KMS-11 (cell line): ENCODE measurements around the gene NXN.
"Not testable (repeated sequence)": the region's sequence is repeated elsewhere in the genome, so short reads cannot be mapped to it uniquely, and the experiment has no call there.

ENCODE experiments used
- H2AFZ ChIP-seq: fragments of 200-600 bp; sonication (generic); 2 replicates; pipeline ENCODE4 v1.6.1; 2016; ENCODE audit warnings: antibody characterized with exemption, mixed run types, low read depth
- H3K27ac ChIP-seq: fragments of 200-600 bp; sonication (generic); 2 replicates; pipeline ENCODE4 v1.6.1; 2016; ENCODE audit warnings: mild to moderate bottlenecking, mixed run types
- H3K27me3 ChIP-seq: fragments of 200-600 bp; sonication (generic); 2 replicates; pipeline ENCODE4 v1.6.1; 2017; ENCODE audit warnings: mild to moderate bottlenecking, low read depth, mixed run types, moderate library complexity; ENCODE audit not compliant: insufficient read depth
- H3K36me3 ChIP-seq: fragments of 200-600 bp; sonication (generic); 2 replicates; pipeline ENCODE4 v1.6.1; 2017; ENCODE audit warnings: mild to moderate bottlenecking, mixed run types; ENCODE audit not compliant: insufficient read depth
- H3K4me1 ChIP-seq: fragments of 200-600 bp; sonication (generic); 2 replicates; pipeline ENCODE4 v1.6.1; 2016; ENCODE audit warnings: mild to moderate bottlenecking, low read depth, mixed run types; ENCODE audit not compliant: poor library complexity, severe bottlenecking
- H3K4me2 ChIP-seq: fragments of 200-600 bp; sonication (generic); 2 replicates; pipeline ENCODE4 v1.7.0; 2016; ENCODE audit warnings: mild to moderate bottlenecking, mixed run types
- H3K4me3 ChIP-seq: fragments of 200-600 bp; sonication (generic); IDR thresholded peaks from 2 replicates; pipeline ENCODE4 v1.6.1; 2017; ENCODE audit warnings: low read depth, low read length, mixed read lengths; ENCODE audit not compliant: insufficient read depth
- H3K79me2 ChIP-seq: fragments of 200-600 bp; sonication (generic); 2 replicates; pipeline ENCODE4 v1.6.1; 2016; ENCODE audit warnings: low read depth, mixed run types; ENCODE audit not compliant: insufficient read depth
- H3K9ac ChIP-seq: fragments of 200-600 bp; sonication (generic); 2 replicates; pipeline ENCODE4 v1.6.1; 2016; ENCODE audit warnings: mild to moderate bottlenecking, mixed run types
- H4K20me1 ChIP-seq: fragments of 200-600 bp; sonication (generic); 2 replicates; pipeline ENCODE4 v1.6.1; 2016; ENCODE audit warnings: mild to moderate bottlenecking, mixed run types; ENCODE audit not compliant: insufficient read depth
- CTCF ChIP-seq: fragments of 200-600 bp; sonication (generic); conservative IDR thresholded peaks from 2 replicates; pipeline ENCODE4 v1.6.1; 2017; ENCODE audit warnings: low read depth, mild to moderate bottlenecking, antibody characterized with exemption, low read length, moderate library complexity, mixed read lengths

Gene NXN

DNA sequence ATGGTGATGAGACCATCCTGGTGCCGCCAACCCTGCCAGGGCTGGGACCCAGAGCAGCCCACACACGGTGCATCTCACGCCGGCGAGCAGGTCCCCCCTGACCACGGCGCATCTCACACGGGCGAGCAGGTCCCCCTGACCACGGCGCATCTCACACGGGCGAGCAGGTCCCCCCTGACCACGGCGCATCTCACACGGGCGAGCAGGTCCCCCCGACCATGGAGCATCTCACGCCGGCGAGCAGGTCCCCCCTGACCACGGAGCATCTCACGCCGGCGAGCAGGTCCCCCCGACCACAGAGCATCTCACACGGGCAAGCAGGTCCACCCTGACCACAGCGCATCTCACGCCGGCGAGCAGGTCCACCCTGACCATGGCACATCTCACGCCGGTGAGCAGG, 138.3 kb downstream of the NXN start:
- Histone ChIP-seq H3K4me1 (no peaks in the 10 kb centered on the region), H4K20me1 (no peaks in the 10 kb centered on the region), H3K4me2 (no peak overlapping the region), H3K27ac (no peak overlapping the region), H3K4me3 (no peak overlapping the region), H3K36me3 (no peaks in the 10 kb centered on the region), H3K79me2 (no peaks in the 10 kb centered on the region), H3K27me3 (peaks cover 29% of the 10 kb centered on the region), H2AFZ (no peak overlapping the region), H3K9ac (no peak overlapping the region)
- TF ChIP-seq CTCF = no peak

GRCh38 chr17:838486-838885, 141.1 kb downstream of the NXN start:
- Histone ChIP-seq H3K36me3 (no peaks in the 10 kb centered on the region), H2AFZ (no peak overlapping the region), H3K4me1 (no peaks in the 10 kb centered on the region), H3K9ac (no peak overlapping the region), H3K27me3 (peaks cover 26% of the 10 kb centered on the region; the same call in 1 of the 2 replicates), H3K79me2 (no peaks in the 10 kb centered on the region), H4K20me1 (no peaks in the 10 kb centered on the region), H3K4me3 (no peak overlapping the region), H3K4me2 (no peak overlapping the region), H3K27ac (no peak overlapping the region)
- TF ChIP-seq CTCF = no peak

DNA sequence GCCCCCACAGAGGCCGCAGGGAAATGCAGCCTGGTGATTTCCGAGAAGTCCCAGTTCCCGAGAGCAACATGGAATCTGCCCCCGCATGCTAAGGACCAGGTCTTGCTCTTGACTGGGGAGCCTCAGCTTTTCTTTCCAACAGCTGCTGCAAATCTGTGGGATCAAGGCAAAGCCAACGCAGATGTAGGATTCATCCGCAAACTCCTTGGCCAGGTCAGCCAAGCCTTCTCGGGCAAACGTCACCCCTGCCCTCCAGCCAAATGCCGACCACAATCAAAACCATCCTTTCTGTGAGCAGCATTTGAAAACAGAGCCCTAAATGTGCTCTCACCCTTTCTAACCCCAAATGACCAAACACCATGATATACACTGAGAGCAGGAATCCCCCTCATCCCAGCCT, 143.4 kb downstream of the NXN start:
- H3K4me3 ChIP-seq = no peak overlapping the region
- no peak overlapping the region for H3K27ac ChIP-seq
- H3K4me1 ChIP-seq = no peaks in the 10 kb centered on the region
- peaks cover 21% of the 10 kb centered on the region; the same call in 1 of the 2 replicates for H3K27me3 ChIP-seq
- H4K20me1 ChIP-seq = no peaks in the 10 kb centered on the region
- no peaks in the 10 kb centered on the region for H3K36me3 ChIP-seq
- no peak overlapping the region for H3K4me2 ChIP-seq
- H3K79me2 ChIP-seq = no peaks in the 10 kb centered on the region
- H2AFZ ChIP-seq = no peak overlapping the region
- TF ChIP-seq CTCF = no peak
- H3K9ac ChIP-seq = no peak overlapping the region

DNA sequence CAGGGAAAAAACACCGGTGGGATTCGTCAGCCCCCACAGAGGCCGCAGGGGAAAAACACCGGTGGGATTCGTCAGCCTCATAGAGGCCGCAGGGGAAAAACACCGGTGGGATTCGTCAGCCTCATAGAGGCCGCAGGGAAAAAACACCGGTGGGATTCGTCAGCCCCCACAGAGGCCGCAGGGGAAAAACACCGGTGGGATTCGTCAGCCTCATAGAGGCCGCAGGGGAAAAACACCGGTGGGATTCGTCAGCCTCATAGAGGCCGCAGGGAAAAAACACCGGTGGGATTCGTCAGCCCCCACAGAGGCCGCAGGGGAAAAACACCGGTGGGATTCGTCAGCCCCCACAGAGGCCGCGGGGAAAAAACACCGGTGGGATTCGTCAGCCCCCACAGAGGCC, 143.9 kb downstream of the NXN start:
- H2AFZ ChIP-seq, H3K36me3 ChIP-seq, H3K4me3 ChIP-seq, H3K27ac ChIP-seq, H3K9ac ChIP-seq, H4K20me1 ChIP-seq, H3K4me1 ChIP-seq, H3K79me2 ChIP-seq, H3K4me2 ChIP-seq: not testable (repeated sequence)
- H3K27me3 ChIP-seq = peaks cover 21% of the 10 kb centered on the region; the same call in 1 of the 2 replicates

GRCh38 chr17:835263-835662, 144.3 kb downstream of the NXN start:
- Histone ChIP-seq H4K20me1 (no peaks in the 10 kb centered on the region), H3K79me2 (no peaks in the 10 kb centered on the region), H3K27me3 (peaks cover 21% of the 10 kb centered on the region; the same call in 1 of the 2 replicates), H3K9ac (no peak overlapping the region), H3K36me3 (no peaks in the 10 kb centered on the region), H3K4me1 (no peaks in the 10 kb centered on the region), H3K4me2 (no peak overlapping the region), H2AFZ (no peak overlapping the region), H3K4me3 (no peak overlapping the region), H3K27ac (no peak overlapping the region)
- TF ChIP-seq CTCF = no peak
